Lower leg skin (tissue), 4 donors: Measurements from ENCODE around the gene MTARC2. TPM values are rescaled to one million over a fixed set of nuclear protein-coding genes. Genes with fewer than 3 reads are reported as not detected.

Source experiments
- DNase-seq, 2 donors: peaks; one replicate each; pipeline ENCODE4 v3.0.0-alpha.2; 2019; ENCODE audit warnings: low spot score in 2 of 2
- H3K4me3 ChIP-seq: fragments of 200-600 bp; sonication (generic); 2 replicates; pipeline ENCODE4 v1.5.1; 2017; ENCODE audit warnings: mild to moderate bottlenecking, low read depth; ENCODE audit not compliant: poor library complexity, severe bottlenecking
- CTCF ChIP-seq, 3 donors: fragments of 450-650 bp; IDR thresholded peaks; one replicate each; pipeline ENCODE4 v1.5.1; 2016; ENCODE audit warnings: antibody characterized with exemption in 3 of 3, mild to moderate bottlenecking in 3 of 3, moderate library complexity in 2 of 3
- POLR2A ChIP-seq, 2 donors: fragments of 450-650 bp; IDR thresholded peaks; one replicate each; pipeline ENCODE4 v1.6.1; 2016 to 2017; ENCODE audit warnings: antibody characterized with exemption in 2 of 2, mild to moderate bottlenecking in 1 of 2, moderate library complexity in 1 of 2
- WGBS, 2 donors: methylation state at CpG; one replicate each; pipeline ENCODE4 v1.1.5; 2018; 5-methylcytosine and 5-hydroxymethylcytosine counted together
- intact Hi-C: fragments of 100-400 bp; cut with DNase I; formaldehyde crosslinking; loops from one replicate; pipeline ENCODE4 v1.15.0; 2023; ENCODE audit warnings: low total_unique reads
- total RNA-seq, 4 donors: library from RNA; depleted of rRNA; stranded (reverse); fragments of >200 nt; gene quantifications; one replicate each; pipeline ENCODE4 v1.1.0, GENCODE V29; 2016

The MTARC2 gene
- total RNA-seq, 4 donors from 2014 or later = 4.3 to 8.6 (median 5.6) TPM

- TF ChIP-seq CTCF (IDR thresholded peaks at IDR 0.05) = no peak
- TF ChIP-seq POLR2A (IDR thresholded peaks at IDR 0.05) = no peak
- no peak overlapping the region for H3K4me3 ChIP-seq
- no peak for DNase-seq
- intact Hi-C loops = no loop called here
- WGBS, 2 donors = 75 to 76% methylated on average over 2 of the region's 2 CpGs
Observed at GRCh38 chr1:220789532-220790147, 41.5 kb downstream of the MTARC2 start.

DNA sequence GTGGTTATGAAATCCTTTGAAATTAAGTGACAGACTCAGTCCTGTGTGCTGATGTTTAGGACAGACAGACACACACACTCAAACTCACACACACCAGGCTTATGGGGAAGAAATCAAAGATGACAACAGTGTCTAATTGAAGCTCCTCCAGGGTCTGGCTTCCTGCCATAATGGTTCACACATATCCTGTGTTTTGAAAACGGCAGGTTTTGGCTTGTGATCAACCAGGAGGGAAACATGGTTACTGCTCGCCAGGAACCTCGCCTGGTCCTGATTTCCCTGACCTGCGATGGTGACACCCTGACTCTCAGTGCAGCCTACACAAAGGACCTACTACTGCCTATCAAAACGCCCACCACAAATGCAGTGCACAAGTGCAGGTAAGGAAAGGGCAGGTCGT lies 43.2 kb downstream of the MTARC2 start:
- TF ChIP-seq CTCF (IDR thresholded peaks at IDR 0.05) = no peak
- no peak for TF ChIP-seq POLR2A (IDR thresholded peaks at IDR 0.05)
- no peak overlapping the region for H3K4me3 ChIP-seq
- WGBS, 2 donors = 31 to 34% methylated on average over 6 of the region's 6 CpGs
- no peak for DNase-seq
- intact Hi-C loops = no loop called here

- TF ChIP-seq POLR2A (IDR thresholded peaks at IDR 0.05) (no peak), CTCF (IDR thresholded peaks at IDR 0.05) (no peak)
- H3K4me3 ChIP-seq = no peak overlapping the region
- 37 to 38% methylated on average over 5 of the region's 5 CpGs for WGBS, 2 donors
- intact Hi-C loops = no loop called here
- no peak for DNase-seq
Observed at GRCh38 chr1:220791956-220792355, 43.8 kb downstream of the MTARC2 start.

DNA sequence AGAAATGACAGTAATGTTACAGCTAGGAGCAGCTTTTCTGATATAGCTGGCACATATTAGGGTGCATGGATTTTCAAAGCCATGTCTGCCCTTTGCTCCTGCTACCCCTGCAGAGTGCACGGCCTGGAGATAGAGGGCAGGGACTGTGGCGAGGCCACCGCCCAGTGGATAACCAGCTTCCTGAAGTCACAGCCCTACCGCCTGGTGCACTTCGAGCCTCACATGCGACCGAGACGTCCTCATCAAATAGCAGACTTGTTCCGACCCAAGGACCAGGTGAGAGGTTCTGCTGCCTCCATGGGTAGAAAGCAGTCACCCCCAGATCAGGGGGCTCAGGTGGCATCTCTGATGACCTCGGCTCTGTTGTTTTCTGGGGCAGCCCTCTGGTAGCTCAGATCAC lies 48.4 kb downstream of the MTARC2 start:
- H3K4me3 ChIP-seq = no peak overlapping the region
- intact Hi-C loops = no loop called here
- TF ChIP-seq CTCF (IDR thresholded peaks at IDR 0.05) (no peak), POLR2A (IDR thresholded peaks at IDR 0.05) (no peak)
- 86 to 92% methylated on average over 9 to 10 of the region's 10 CpGs for WGBS, 2 donors
- no peak for DNase-seq

DNA sequence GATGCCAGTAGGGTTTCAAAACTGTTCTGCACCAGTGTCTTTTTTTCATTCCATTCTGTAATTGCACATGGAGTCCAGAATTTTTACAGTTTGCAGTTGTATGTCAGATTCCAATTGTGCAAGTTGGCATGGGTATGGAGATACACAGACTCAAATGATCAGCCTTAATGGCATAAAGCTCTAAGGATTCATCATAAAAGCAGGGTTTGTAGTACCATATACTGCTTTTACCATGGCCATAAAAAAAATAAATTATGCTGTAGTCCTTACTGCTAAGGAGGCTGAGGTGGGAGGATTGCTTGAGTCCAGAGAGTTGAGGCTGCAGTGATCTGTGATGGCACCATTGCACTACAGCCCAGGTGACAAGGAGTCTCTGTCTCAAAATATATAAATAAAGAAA lies 48.9 kb downstream of the MTARC2 start:
- no peak for DNase-seq
- TF ChIP-seq CTCF (IDR thresholded peaks at IDR 0.05) (no peak), POLR2A (IDR thresholded peaks at IDR 0.05) (no peak)
- intact Hi-C loops = no loop called here
- H3K4me3 ChIP-seq = no peak overlapping the region

- H3K4me3 ChIP-seq = no peak overlapping the region
- DNase-seq = no peak
- intact Hi-C loops = no loop called here
- 67 to 80% methylated on average over 3 of the region's 3 CpGs for WGBS, 2 donors
- TF ChIP-seq CTCF (IDR thresholded peaks at IDR 0.05) (no peak), POLR2A (IDR thresholded peaks at IDR 0.05) (no peak)
Observed at GRCh38 chr1:220797553-220797952, 49.4 kb downstream of the MTARC2 start.
